RWPE1 (cell line): ENCODE measurements around the gene FRAS1.

Source experiments
- CTCF ChIA-PET: fragments of 350-600 bp; sonication (Branson Sonifier 250); formaldehyde crosslinking; extraction: SDS; loops from one replicate; lab custom pipeline; 2021; lab: Yijun Ruan, JAX
- POLR2A ChIA-PET: fragments of 400-600 bp; formaldehyde crosslinking; extraction: SDS; loops from one replicate; lab custom pipeline; 2020; ENCODE audit warnings: antibody characterized with exemption; ENCODE audit not compliant: low non-redundant PET; lab: Yijun Ruan, JAX
- DNase-seq: peaks from one replicate; pipeline ENCODE4 v3.0.0; 2012; ENCODE audit warnings: low spot score
- H3K27ac ChIP-seq: fragments of 450-650 bp; 2 replicates; pipeline ENCODE4 v1.5.1; 2017
- TF ChIP-seq, protein P1 (sequence below): fragments of 450-650 bp; conservative IDR thresholded peaks from 2 replicates; pipeline ENCODE4 v1.5.1; 2017; ENCODE audit warnings: low read depth, mild to moderate bottlenecking

Gene FRAS1

DNA sequence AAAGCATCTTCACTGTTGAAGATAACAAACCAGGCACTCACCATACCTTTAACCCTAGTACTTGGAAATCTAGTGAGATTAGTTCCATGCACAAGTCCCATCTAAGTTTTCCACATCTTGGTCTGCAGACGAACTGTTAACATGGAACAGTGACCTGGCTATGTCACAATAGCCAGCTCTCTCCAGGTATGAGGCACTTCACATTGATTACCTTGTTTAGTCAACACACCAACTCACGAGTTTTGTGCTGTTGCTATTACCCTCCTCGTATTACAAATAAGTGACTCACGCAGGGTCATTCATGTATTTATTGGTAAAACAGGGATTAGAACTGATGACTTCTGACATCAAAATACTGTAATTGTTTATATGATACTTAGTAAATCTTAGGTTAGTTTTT, 36.4 kb upstream of the FRAS1 start:
- TF ChIP-seq, protein P1, sequence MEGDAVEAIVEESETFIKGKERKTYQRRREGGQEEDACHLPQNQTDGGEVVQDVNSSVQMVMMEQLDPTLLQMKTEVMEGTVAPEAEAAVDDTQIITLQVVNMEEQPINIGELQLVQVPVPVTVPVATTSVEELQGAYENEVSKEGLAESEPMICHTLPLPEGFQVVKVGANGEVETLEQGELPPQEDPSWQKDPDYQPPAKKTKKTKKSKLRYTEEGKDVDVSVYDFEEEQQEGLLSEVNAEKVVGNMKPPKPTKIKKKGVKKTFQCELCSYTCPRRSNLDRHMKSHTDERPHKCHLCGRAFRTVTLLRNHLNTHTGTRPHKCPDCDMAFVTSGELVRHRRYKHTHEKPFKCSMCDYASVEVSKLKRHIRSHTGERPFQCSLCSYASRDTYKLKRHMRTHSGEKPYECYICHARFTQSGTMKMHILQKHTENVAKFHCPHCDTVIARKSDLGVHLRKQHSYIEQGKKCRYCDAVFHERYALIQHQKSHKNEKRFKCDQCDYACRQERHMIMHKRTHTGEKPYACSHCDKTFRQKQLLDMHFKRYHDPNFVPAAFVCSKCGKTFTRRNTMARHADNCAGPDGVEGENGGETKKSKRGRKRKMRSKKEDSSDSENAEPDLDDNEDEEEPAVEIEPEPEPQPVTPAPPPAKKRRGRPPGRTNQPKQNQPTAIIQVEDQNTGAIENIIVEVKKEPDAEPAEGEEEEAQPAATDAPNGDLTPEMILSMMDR, result no peak
- DNase-seq, result no peak
- POLR2A ChIA-PET, result no interaction called here
- no peak overlapping the region for H3K27ac ChIP-seq
- CTCF ChIA-PET, result no interaction called here

GRCh38 chr4:78022517-78022916, 34.6 kb upstream of the FRAS1 start:
- TF ChIP-seq, protein P1, result no peak
- DNase-seq, result no peak
- H3K27ac ChIP-seq, result no peak overlapping the region
- ChIA-PET POLR2A (no interaction called here), CTCF (interaction anchor here (0.6 kb wide), 1 partner anchor 496 kb away, joined by 3 read pairs; no protein-coding TSS in a partner anchor)

DNA sequence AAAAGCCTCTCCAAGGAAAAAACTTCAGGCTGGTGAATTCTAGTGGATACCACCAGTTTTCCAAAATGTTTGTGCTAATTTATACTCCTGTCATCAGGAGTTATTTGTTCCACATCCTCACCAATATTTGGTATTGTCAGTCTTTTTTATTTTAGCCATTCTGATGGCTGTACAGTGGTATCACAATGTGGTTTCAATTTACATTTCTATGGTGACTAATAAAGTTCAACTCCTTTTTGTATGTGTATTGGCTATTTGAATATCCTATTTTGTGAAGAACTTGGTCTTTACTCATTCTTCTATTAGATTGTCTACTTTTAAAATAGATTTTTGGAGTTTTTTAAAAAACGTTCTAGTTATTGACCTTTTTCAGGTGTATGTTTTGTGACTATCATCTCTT, 33.0 kb upstream of the FRAS1 start:
- no peak for DNase-seq
- H3K27ac ChIP-seq, result no peak overlapping the region
- POLR2A ChIA-PET, result no interaction called here
- CTCF ChIA-PET, result no interaction called here
- TF ChIP-seq, protein P1, result no peak

- TF ChIP-seq, protein P1, result no peak
- no peak for DNase-seq
- ChIA-PET POLR2A (no interaction called here), CTCF (no interaction called here)
- H3K27ac ChIP-seq, result no peak overlapping the region
Measured at GRCh38 chr4:78024576-78025091, 32.5 kb upstream of the FRAS1 start.

- no peak for DNase-seq
- CTCF ChIA-PET, result interaction anchor here (0.6 to 1.1 kb wide), 2 partner anchors 9 to 10 kb away, joined by 3 to 4 read pairs; no protein-coding TSS in a partner anchor
Measured at GRCh38 chr4:78031417-78031950, 25.6 kb upstream of the FRAS1 start.

GRCh38 chr4:78032446-78032845, 24.7 kb upstream of the FRAS1 start:
- ChIA-PET CTCF (no interaction called here), POLR2A (no interaction called here)
- H3K27ac ChIP-seq, result no peak overlapping the region
- TF ChIP-seq, protein P1, result no peak
- no peak for DNase-seq

More at GRCh38 chr4:78031417-78031950, 25.6 kb upstream of the FRAS1 start:
- TF ChIP-seq, protein P1, result no peak
- POLR2A ChIA-PET, result no interaction called here
- H3K27ac ChIP-seq, result no peak overlapping the region
